Measurements from ENCODE around the gene FMN1.

The FMN1 gene

DNA sequence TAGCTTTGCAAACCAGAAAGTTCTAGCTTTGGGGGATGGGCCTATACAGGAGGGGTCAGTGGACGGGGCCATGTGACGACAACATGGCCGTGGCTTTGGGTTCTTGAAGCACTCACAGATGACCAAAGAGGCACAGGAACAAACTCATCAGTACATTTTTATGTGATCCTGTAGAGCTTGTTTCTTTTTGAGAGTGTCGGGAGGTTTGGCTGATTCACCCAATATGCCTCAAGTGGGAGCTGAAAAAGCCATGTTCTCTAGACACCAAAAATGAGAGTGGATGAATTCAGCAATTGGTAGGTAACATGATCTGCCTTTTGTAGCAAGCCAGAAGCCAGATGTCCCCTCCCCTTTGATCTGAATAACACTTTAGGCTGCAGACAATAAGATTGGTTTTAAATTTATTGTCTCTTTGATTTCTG is 446.6 kb downstream of the FMN1 start:
- DNase-seq (ENCODE audit: insufficient read length, low spot score) = no peak
- FAIRE-seq = no peak

DNA sequence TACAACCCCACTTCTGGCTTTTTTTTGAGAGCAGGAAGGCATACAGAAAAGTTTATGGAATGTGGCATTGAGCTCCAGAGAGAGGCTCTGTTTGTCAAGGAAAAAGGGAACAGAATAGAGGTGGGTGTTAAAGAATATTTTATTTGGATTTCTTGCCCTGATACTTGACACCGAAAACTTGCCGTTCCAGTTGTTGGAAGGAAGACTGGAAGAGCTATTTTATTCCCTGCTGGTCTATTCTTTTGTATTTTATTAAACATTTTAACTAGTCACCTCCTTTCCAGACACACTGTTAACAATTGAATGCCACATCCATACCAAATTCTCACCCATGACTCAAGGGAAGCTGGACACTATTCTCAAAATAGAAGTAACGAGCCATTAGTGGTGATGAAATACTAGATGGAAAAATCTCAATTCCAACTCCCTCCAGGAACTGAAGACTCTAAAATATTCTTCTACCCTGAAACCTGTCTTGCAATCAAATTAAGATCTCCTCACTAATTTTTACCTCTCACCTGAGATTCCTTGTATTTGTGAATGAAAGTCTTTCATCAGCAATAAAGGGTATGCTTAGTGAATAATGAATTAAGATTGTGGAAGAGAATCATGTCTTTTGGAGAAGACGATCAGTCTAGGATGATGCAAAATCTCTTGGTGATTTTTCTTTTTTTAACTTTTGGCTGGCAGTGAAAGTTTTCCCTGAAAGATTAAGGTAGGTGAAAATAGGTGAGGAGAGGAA is 448.2 kb downstream of the FMN1 start:
- DNase-seq (ENCODE audit: insufficient read length, low spot score) (no peak), FAIRE-seq (no peak)

DNA sequence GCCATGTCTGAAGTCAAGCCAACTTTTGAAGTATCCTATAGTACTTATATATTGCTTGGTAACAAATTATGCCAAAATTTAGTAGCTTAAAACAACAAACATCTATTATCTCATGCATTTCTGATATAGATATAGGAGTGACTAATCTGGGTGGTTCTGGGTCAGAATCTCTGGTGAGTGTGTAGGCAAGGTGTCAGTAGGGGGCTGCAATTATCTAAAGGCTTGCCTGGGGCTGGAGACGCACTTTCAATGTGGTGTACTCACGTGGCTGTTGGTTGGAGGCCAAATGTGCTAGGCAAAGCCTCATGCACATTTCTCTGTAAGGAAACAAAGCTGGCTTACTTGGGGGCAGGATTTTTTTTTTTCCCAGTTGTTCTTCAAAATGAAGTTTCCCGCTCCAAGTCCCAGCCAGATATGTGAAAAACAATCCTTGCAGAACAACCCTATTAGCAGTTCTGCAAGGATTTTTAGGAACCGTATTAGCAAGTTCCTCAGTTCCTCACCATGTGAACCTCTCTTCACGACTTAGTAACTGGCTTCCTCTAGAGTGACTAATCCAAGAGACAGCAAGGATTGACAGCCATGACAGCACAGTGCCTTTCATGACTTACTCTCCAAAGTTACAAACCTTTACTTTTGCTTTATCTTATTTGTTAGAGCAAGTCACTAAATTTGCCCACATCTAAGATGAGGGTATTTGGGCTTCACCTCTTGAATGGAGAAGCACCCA is 450.9 kb downstream of the FMN1 start:
- FAIRE-seq (no peak), DNase-seq (ENCODE audit: insufficient read length, low spot score) (no peak)

DNA sequence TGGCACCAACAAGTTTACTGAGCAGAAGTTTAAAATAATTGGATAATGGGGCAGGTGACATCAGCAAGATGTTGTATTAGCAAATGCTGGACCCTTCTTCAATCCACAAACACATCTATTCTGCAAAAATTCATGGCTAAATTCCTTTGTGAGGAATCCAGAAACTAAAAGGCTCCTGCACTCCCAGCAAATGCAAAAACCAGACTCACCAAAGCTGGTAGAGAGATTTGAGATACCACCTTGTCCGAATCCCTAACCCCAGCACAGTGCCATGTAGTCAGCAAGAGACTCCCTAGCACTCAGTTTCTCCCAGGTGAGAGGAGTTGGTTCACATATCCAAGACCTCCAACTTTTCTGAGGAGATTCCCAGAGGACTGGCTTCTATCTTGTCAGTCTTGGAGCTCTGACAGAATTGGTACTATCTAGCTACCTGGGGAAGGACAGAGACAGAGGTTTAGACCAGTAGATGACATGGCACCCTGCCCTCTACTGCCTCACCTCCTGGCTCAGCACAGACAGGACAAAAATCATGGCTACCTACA is 454.9 kb downstream of the FMN1 start:
- FAIRE-seq (no peak), DNase-seq (ENCODE audit: insufficient read length, low spot score) (no peak)

DNA sequence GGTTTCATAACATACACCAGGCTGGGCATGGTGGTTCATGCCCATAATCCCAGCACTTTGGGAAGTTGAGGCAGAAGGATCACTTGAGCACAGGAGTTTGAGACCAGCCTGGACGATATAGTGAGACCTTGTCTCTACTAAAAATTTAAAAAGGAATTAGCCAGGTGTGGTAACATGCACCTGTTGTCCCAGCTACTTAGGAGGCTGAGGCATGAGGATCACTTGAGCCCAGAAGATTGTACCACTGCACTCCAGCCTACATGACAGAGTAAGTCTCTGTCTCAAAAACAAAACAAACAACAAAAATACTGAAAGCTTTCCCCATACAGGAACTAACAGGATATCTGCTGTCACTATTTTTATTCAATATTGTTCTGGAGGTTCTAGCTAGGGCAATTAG is 455.8 kb downstream of the FMN1 start:
- FAIRE-seq (no peak), DNase-seq (ENCODE audit: insufficient read length, low spot score) (no peak)

DNA sequence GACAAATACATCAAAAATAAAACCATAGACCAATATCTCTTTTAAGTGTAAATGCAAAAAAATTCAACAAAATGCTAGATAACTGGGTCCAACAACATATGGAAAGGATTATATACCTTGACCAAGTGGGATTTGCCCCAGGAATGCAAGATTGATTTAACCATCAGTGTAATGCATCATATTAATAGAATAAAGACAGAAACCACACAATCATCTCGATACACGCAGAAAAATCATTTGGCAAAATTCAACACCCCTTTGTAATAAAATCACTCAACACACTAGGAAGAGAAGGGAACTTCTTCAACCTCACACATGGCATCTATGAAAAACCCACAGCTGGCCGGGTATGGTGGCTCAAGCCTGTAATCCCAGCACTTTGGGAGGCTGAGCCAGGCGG is 457.2 kb downstream of the FMN1 start:
- FAIRE-seq = no peak
- DNase-seq (ENCODE audit: insufficient read length, low spot score) = no peak

DNA sequence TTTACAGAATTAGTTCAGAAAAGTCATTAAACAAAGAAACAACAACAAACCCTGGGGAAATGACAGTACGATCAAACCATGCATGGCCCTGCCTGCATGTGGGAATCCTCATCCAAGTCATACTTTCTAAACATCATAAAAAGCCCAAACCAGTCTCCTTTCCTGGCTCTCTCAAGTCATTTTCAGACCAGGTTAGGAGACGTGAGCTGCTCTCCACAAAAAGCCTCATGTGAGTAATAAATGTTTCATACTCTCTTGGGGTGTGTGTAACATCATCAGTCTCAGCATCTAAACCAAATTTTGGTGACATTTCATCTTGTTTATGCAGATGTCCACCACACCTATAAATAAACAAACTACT is 457.8 kb downstream of the FMN1 start:
- DNase-seq (ENCODE audit: insufficient read length, low spot score) (no peak), FAIRE-seq (no peak)

DNA sequence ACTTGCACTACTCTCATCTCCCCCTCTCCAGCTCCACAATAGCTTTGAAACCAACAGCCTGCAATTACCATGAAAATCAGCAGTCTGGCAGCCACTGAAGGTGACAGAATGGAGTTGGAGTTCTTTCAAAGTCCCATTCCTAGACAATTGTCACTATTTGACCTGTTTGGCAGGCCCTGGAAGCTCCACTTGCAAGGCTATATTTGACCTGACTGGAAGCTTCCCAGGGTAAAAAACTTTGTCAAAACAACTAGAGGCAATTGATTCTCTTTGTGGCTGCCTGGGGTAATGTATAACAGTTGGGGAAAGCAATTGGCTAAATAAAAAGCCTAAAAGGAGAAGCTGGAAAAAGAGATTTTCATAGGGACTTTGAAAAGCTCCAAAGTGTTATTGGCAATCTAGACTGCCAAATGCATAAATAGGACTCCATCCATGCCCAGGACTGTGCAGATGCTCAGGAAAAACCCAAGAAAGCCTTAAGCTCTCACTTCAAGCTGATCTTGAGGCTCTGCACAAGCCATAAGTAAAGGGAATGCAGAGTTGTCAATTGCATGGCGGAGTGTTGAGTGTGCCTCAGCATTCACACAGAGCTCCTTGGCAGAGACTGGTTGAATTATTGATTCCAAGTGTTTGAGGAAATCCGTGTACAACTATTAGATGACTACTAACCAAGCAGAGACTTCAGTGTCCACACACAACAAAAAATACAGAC is 458.4 kb downstream of the FMN1 start:
- no peak for FAIRE-seq
- no peak for DNase-seq (ENCODE audit: insufficient read length, low spot score)

DNA sequence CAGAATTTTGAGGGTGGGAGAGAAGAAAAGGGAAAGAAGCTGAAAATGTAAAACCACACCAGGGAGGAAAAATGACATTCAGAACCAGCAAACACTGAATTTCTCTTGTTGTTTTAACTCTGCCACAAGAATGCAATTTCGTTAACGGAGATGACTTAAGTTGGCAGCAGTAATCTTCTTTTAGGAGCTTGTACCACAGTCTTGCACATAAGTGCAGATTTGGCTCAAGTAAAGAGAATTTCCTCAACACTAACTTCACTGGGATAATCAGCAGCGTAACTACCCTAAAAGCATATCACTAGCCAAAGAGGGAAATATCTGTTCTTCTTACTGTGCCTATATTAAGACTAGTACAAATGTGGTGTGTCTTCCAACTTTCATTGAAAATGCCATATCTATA is 461.2 kb downstream of the FMN1 start:
- FAIRE-seq (no peak), DNase-seq (ENCODE audit: insufficient read length, low spot score) (no peak)

DNA sequence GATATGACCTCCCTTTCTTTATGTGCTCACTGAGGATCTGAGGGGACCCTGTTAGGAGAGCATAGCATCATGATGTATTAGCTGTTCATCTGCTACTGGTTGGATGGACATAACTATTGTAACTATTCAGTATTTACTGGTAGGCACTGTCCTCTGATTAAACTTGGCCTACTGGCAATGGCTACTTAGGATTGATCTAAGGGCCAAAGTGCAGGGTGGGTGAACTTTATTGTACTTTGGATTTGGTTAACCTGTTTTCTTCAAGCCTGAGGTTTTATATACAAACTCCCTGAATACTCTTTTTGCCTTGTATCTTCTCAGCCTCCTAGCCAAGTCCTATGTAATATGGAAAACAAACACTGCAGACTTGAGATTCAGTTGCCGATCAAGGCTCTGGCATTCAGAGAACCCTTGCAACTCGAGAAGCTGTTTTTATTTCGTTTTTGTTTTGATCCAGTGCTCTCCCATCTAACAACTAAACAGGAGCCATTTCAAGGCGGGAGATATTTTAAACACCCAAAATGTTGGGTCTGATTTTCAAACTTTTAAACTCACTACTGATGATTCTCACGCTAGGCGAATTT is 461.8 kb downstream of the FMN1 start:
- DNase-seq (ENCODE audit: insufficient read length, low spot score) = no peak
- no peak for FAIRE-seq

DNA sequence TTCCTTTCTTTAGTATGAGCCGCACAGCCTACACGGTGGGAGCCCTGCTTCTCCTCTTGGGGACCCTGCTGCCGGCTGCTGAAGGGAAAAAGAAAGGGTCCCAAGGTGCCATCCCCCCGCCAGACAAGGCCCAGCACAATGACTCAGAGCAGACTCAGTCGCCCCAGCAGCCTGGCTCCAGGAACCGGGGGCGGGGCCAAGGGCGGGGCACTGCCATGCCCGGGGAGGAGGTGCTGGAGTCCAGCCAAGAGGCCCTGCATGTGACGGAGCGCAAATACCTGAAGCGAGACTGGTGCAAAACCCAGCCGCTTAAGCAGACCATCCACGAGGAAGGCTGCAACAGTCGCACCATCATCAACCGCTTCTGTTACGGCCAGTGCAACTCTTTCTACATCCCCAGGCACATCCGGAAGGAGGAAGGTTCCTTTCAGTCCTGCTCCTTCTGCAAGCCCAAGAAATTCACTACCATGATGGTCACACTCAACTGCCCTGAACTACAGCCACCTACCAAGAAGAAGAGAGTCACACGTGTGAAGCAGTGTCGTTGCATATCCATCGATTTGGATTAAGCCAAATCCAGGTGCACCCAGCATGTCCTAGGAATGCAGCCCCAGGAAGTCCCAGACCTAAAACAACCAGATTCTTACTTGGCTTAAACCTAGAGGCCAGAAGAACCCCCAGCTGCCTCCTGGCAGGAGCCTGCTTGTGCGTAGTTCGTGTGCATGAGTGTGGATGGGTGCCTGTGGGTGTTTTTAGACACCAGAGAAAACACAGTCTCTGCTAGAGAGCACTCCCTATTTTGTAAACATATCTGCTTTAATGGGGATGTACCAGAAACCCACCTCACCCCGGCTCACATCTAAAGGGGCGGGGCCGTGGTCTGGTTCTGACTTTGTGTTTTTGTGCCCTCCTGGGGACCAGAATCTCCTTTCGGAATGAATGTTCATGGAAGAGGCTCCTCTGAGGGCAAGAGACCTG is 463.5 kb downstream of the FMN1 start:
- no peak for DNase-seq (ENCODE audit: insufficient read length, low spot score)
- no peak for FAIRE-seq

DNA sequence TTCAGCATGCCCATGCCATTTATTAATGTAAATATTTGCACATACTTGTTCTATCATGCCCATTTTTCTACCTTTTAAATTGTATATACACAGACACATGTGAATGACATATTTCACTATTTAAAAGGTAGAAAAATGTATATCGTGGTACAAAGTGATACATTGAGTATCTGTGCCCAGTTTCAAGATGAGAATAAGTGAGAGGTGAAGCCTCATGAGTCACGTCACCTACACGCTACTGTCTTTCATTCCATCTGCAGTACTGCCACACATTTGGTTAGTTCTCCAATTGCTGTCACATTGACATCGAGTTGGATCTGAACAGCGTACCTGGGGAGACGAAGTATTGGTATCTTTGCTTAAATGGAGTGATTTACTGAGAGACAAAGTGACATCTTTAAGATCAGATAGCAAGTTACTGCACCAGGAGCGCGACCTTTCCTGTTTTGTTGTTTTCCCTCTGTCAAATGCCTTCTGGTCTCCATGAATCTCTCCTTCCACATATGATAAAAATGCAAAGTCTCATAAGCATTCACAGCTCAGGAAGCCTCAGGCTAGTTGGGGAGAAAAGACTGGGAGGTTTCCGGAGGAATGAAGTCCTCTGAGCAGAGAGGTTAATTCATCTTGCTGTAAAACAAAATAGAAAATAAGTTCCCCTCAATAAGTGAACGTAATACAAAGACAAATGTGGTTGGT is 464.7 kb downstream of the FMN1 start:
- FAIRE-seq = peak; percentile 33
- DNase-seq (ENCODE audit: insufficient read length, low spot score) = no peak

DNA sequence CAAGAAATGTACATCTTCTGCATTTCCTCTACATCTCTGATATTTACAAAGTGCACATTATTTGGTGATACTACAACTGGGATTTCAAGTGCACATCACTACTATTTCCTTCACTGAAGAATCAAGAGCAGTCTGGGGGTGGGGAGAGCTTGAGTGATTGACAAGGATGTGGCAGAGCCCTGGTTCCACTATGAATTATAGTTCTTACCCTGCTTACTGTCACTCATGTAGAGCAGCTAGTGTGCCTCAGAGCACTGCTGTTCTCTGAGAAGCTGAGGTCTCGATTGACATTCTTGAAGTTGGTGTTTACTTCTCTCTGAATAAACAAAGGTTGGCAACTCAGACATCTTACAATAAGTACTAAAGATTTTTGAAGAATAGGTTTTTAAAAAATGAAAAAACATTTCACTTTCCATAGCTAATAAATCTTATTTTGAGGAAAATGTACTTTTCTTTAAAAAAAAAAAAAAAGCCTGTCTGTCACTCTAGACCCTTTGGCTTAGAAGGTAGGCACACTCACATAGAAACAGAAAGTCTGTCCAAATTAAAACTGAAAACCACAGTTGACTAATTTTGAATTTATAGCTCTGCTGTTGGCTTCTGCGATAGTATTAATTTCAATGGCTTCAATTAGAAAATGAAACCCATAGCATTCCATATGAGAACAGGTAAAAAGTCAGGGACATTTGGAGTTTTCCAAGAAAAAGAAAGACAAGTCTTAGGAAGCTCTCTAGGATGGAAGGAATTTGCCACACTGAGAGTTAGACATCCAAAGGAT is 471.2 kb downstream of the FMN1 start:
- no peak for FAIRE-seq
- no peak for DNase-seq (ENCODE audit: insufficient read length, low spot score)

DNA sequence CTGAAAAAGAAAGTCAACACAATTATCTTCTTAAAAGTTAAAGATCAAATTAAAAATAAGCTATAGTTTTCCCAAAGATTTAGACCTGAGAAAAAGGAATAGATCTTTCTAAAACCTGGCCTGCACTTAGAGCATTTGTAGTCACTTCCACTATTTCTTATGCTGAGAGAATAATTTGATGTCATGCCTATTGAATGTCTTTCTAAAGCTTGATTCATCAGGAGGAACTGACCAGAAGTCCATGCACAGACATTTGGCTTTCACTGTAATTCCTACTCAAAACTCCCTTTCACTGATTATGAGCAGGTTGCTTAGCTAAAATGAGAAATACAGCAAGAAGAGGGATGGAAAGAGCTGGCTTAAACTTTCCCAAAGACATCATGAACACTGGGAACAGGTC is 472.4 kb downstream of the FMN1 start:
- DNase-seq (ENCODE audit: insufficient read length, low spot score) (no peak), FAIRE-seq (no peak)

DNA sequence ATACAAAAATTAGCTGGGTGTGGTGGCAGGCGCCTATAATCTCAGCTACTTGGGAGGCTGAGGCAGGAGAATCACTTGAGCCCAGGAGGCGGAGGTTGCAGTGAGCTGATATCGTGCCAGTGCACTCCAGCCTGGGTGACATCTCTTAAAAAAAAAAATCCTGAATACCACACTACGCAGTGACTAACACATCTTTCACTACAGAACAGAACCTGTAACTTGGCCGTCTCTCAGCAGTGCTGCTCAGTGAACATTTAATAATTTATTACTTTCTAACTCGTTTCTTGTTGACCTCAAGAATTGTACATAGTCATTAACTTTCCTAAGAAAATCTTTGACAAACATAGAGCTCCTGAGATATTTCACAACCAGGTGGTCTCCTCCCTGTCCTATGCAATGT is 472.9 kb downstream of the FMN1 start:
- DNase-seq (ENCODE audit: insufficient read length, low spot score) (no peak), FAIRE-seq (no peak)

DNA sequence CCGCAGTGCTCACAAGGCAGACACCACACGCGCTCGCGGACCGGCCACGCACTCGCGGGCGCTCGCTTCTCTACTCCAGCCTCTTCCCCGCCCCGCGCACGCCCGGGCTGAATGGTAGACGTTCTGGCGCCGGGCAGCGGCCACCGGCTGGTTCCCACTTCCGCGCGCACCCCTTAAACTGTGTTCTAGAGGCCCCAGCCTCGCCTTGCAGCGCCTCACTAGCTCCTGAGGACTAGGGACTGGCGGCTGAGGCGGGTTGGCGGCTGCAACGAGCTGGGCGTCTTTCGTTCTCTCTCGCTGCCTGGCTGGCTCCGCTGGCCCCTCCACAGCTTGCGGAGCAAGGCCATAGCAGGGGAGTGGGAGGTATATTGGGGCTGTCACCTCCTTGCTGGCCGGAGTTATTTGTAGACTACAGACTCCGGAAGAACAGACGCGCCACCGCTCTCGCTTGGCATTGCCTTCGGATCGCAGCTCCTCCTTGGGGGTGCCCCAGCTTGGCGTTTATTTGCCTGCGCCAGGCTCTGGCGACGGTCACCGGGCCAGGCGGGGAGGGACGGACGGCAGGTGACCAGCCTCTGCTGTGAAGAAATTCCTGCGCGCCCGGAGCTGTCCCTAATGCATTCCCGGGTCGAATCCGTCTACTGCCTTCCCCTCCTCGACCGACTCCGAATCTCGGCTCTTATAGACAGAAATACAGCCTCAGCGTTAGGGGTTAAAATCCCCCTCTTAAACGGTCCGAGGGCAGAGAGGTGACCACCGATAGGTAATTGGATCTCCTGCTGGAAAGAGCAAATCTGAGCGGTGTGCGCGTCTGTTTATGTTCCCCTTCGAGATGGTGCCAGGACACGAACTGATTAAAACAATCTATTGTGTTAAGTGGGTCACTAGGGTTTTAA is 475.4 kb downstream of the FMN1 start:
- FAIRE-seq (no peak), DNase-seq (ENCODE audit: insufficient read length, low spot score) (peak; percentile 20)

DNA sequence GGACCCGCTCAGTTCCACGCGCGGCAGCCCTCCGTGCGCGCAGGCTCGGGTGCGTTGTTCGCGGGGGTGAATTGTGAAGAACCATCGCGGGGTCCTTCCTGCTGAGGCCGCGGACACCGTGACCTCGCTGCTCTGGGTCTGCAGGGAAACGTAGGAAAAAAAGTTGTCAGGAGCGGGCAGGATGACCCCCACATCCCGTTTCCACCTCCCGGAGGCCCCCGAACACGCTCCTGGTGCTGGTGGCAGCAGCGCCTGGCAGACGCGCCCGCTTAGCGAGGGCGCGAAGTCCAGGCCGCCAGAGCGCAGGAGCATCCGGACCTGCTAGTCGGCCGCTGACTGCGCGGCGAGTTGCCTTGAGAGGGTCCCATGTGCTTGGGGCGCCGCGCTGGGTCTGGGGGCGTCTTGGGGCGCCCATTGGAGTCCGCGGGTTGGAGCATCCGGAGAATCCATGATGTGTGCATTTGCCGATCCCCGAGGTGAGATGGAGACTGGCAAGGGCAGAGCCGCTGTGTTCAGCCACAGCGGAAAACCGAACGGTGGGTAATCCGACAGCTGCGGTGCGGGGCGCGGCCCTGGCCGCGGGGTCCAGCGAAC is 476.2 kb downstream of the FMN1 start:
- FAIRE-seq = no peak
- DNase-seq (ENCODE audit: insufficient read length, low spot score) = peak; percentile 19
